ENCODE data around the gene HOXA5.
A peak's percentile ranks its signal among the peaks of the same experiment; 100 is the strongest.

HOXA5 gene

DNA sequence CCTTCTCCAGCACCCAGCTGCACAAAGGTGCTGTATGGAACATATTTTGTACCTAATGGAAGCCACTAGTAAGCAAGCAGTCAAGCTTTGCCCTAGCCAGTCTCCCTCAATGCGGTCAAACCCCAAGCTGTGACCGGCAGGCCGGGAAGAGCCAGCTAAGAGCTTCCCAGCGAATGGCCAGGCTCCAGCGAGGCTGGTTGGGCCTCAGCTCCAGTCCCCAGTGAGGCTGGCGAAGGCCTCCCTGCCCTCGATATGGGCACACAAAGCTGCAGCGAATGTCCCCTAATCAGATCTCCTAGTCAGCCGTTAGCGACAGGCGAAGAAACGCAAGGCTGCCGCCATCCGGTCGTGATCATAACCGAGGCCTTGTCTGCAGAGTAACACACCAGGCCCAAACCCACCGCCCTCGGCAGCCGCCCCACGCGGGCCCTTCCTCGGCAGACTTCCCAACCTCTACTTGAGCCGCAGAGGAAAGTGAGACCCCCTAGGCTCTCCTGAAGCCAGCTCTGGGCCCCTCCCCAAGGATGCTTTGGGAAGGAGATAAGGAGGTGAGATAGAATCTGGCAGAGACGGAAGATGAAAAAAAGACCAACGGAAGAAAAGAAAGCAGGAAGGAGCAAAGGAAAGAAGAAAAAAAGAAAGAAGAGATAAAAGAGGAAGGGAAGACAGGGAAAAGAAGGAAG lies 24.9 kb upstream of the HOXA5 start (continued):
- TF ChIP-seq ZNF37A (tag by site-specific recombination; IDR thresholded peaks at IDR 0.05): no peak
- TF ChIP-seq ZNF2 (tag by site-specific recombination; IDR thresholded peaks at IDR 0.05): peak; percentile 60; the same call in 1 of the 2 replicates
- TF ChIP-seq ZNF623 (tag by site-specific recombination; IDR thresholded peaks at IDR 0.05): no peak
- TF ChIP-seq, protein P1, sequence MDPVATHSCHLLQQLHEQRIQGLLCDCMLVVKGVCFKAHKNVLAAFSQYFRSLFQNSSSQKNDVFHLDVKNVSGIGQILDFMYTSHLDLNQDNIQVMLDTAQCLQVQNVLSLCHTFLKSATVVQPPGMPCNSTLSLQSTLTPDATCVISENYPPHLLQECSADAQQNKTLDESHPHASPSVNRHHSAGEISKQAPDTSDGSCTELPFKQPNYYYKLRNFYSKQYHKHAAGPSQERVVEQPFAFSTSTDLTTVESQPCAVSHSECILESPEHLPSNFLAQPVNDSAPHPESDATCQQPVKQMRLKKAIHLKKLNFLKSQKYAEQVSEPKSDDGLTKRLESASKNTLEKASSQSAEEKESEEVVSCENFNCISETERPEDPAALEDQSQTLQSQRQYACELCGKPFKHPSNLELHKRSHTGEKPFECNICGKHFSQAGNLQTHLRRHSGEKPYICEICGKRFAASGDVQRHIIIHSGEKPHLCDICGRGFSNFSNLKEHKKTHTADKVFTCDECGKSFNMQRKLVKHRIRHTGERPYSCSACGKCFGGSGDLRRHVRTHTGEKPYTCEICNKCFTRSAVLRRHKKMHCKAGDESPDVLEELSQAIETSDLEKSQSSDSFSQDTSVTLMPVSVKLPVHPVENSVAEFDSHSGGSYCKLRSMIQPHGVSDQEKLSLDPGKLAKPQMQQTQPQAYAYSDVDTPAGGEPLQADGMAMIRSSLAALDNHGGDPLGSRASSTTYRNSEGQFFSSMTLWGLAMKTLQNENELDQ (tag by site-specific recombination; IDR thresholded peaks at IDR 0.05; ENCODE audit: low read depth): no peak
- no peak for TF ChIP-seq KLF10 (tag by site-specific recombination; IDR thresholded peaks at IDR 0.05)
- no peak for TF ChIP-seq KLF9 (tag by site-specific recombination; IDR thresholded peaks at IDR 0.05; ENCODE audit: low read depth)
- peak; percentile 55; the same call in 1 of the 2 replicates for TF ChIP-seq ZNF341 (tag by site-specific recombination; IDR thresholded peaks at IDR 0.05; ENCODE audit: low read depth)
- no peak for TF ChIP-seq ZNF791 (tag by site-specific recombination; IDR thresholded peaks at IDR 0.05)
- 0 out of 2 replicates have a peak, but pooled peaks have one; percentile 33 for TF ChIP-seq ZBTB11 (tag by site-specific recombination; conservative IDR thresholded peaks at IDR 0.05; ENCODE audit: low read depth)
- no peak for TF ChIP-seq ZNF645 (tag by site-specific recombination; IDR thresholded peaks at IDR 0.05)
- no peak for TF ChIP-seq ZBTB21 (tag by site-specific recombination; IDR thresholded peaks at IDR 0.05)
- TF ChIP-seq ZNF366 (tag by site-specific recombination; conservative IDR thresholded peaks at IDR 0.05): peak; percentile 99
- TF ChIP-seq ZNF677 (tag by site-specific recombination; IDR thresholded peaks at IDR 0.05): no peak
- TF ChIP-seq ZSCAN23 (tag by site-specific recombination; IDR thresholded peaks at IDR 0.05): peak; percentile 18; the same call in 1 of the 2 replicates
- TF ChIP-seq, protein P2, sequence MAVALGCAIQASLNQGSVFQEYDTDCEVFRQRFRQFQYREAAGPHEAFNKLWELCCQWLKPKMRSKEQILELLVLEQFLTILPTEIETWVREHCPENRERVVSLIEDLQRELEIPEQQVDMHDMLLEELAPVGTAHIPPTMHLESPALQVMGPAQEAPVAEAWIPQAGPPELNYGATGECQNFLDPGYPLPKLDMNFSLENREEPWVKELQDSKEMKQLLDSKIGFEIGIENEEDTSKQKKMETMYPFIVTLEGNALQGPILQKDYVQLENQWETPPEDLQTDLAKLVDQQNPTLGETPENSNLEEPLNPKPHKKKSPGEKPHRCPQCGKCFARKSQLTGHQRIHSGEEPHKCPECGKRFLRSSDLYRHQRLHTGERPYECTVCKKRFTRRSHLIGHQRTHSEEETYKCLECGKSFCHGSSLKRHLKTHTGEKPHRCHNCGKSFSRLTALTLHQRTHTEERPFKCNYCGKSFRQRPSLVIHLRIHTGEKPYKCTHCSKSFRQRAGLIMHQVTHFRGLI (tag by site-specific recombination; IDR thresholded peaks at IDR 0.05): 0 out of 2 replicates have a peak, but pooled peaks have one; percentile 12
- TF ChIP-seq ZNF211 (tag by site-specific recombination; IDR thresholded peaks at IDR 0.05; ENCODE audit: low read depth): no peak
- TF ChIP-seq ZNF138 (tag by site-specific recombination; IDR thresholded peaks at IDR 0.05; ENCODE audit: borderline replicate concordance): no peak
- no peak for TF ChIP-seq TSHZ1 (tag by site-specific recombination; IDR thresholded peaks at IDR 0.05; ENCODE audit: borderline replicate concordance)
- TF ChIP-seq ZXDB (tag by site-specific recombination; IDR thresholded peaks at IDR 0.05): no peak
- peak; percentile 72 for TF ChIP-seq GLIS2 (tag by site-specific recombination; IDR thresholded peaks at IDR 0.05)
- TF ChIP-seq ZNF16 (tag by site-specific recombination; IDR thresholded peaks at IDR 0.05; ENCODE audit: low read depth): no peak
- TF ChIP-seq WT1 (tag by site-specific recombination; IDR thresholded peaks at IDR 0.05): no peak
- TF ChIP-seq KLF7 (tag by site-specific recombination; IDR thresholded peaks at IDR 0.05; ENCODE audit: borderline replicate concordance): 0 out of 2 replicates have a peak, but pooled peaks have one; percentile 9
- no peak for TF ChIP-seq ZBTB44 (tag by site-specific recombination; IDR thresholded peaks at IDR 0.05)
- no peak for TF ChIP-seq REPIN1 (tag by site-specific recombination; IDR thresholded peaks at IDR 0.05; ENCODE audit: low read depth)
